ENCODE results near the gene ABHD17A.

GRCh38 chr19:1933244-1933643 lies 47.9 kb upstream of the ABHD17A start:
- TF ChIP-seq CTCF (IDR thresholded peaks at IDR 0.05) (no peak), NRF1 (IDR thresholded peaks at IDR 0.05; ENCODE audit: low read depth, low read length) (no peak), GATA2 (CRISPR knock-in tag; IDR thresholded peaks at IDR 0.05) (no peak), RXRA (IDR thresholded peaks at IDR 0.05; ENCODE audit: borderline replicate concordance, low read depth) (no peak)
